Measurements from ENCODE around the gene LY9. TPM values are rescaled to one million over a fixed set of nuclear protein-coding genes. Genes with fewer than 3 reads are reported as not detected.

LY9 gene
- total and polyA plus RNA-seq, 2 of the 13 experiments (the other 11 are each of a cell fraction or from before 2014, with no cell fraction given): not detected

DNA sequence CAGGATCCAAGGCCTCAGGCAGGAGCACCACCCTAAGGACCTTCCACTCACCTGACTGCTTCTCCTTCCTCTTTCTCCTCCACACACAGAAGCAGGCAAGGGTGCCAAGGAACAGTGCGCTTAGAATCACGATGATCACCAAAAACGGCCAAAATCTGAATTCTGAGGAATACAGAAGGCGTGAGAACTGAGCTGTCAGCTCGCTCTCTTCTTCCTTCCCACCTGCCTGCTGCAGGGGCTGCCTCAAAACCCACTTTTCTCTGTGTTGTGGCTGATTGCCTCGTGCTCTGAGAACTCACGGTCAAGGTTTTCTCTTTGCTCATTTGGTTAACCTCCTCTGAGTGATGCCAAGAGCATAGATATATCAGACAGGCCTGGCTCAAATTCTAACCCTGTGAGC, 42.9 kb downstream of the LY9 start (continued):
- TF ChIP-seq DR1 (CRISPR knock-in tag; IDR thresholded peaks at IDR 0.05): no peak
- TF ChIP-seq ZNF891 (CRISPR knock-in tag; IDR thresholded peaks at IDR 0.05): no peak

DNA sequence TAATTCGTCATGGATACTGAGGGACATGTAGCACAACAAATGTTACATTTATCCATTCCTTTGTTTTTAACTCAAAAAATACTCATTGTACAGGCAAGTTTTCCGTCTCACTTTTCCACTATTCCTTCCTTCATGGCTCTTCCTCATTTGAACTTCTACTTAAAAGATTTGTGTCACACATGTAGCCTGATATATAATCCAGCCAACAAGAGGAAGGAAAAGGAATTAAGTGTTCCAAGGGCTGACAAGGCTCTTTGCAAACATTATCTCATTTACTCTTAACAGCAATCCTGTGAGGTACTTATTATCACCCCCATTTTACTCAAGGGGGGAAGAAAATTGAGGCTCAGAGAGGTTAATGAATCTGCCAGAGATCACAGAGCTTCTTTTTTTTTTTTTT, 43.8 kb downstream of the LY9 start:
- BruUV-seq (replicated peaks): no TSS peak
- no peaks in the 10 kb centered on the region for H3K9me3 ChIP-seq (ENCODE audit: low read length)
- ChIA-PET CTCF (ENCODE audit: low intra/inter-chr PET ratio, low total read pairs) (no interaction called here), POLR2A (no interaction called here)
- no peaks in the 10 kb centered on the region for H3K79me2 ChIP-seq (ENCODE audit: insufficient read depth, low read length)
- no peaks in the 10 kb centered on the region; a peak in 2 of 5 replicates for H3K27me3 ChIP-seq (ENCODE audit: control insufficient read depth in 1 of 2, insufficient read depth in 2 of 2, low read length in 2 of 2)
- H3K27ac ChIP-seq (ENCODE audit: extremely low read length, insufficient read depth, low read length): no peak overlapping the region
- DNase-seq (ENCODE audit: low spot score): no peak
- WGBS (ENCODE audit: low lambda C conversion rate): 36% methylated on average over 2 of the region's 2 CpGs
- no peaks in the 10 kb centered on the region for H3K4me1 ChIP-seq (ENCODE audit: insufficient read depth, low read length)
- H2AFZ ChIP-seq (ENCODE audit: low read length): no peak overlapping the region
- no peaks in the 10 kb centered on the region for H4K20me1 ChIP-seq (ENCODE audit: insufficient read depth, low read length)
- H3K4me2 ChIP-seq (ENCODE audit: low read depth, low read length): no peak overlapping the region
- no peak overlapping the region for H3K9ac ChIP-seq (ENCODE audit: insufficient read depth, low read depth, low read length)
- no peak for ATAC-seq
- no peak for FAIRE-seq
- no peaks in the 10 kb centered on the region for H3K36me3 ChIP-seq (replicated peaks in 1 of 2; ENCODE audit: control insufficient read depth in 1 of 2, insufficient read depth in 2 of 2, low read length in 2 of 2)
- in situ Hi-C loops (cut with HindIII; ENCODE audit: extremely low pct_ligation_motif_present, low pct_unique_long_range_greater_than_20kb) (loop anchor here (5.0 to 10.0 kb wide), 2 partner anchors 45 to 113 kb away; partner anchors contain the start of genes ITLN1 and ITLN2), intact Hi-C loops (cut with micrococcal nuclease; ENCODE audit: unreplicated experiment) (no loop called here)
- no peak overlapping the region for H3K4me3 ChIP-seq (replicated peaks in 1 of 3; ENCODE audit: insufficient read depth in 1 of 3, low read depth in 2 of 3, low read length in 3 of 3)
- TF ChIP-seq, protein P1, sequence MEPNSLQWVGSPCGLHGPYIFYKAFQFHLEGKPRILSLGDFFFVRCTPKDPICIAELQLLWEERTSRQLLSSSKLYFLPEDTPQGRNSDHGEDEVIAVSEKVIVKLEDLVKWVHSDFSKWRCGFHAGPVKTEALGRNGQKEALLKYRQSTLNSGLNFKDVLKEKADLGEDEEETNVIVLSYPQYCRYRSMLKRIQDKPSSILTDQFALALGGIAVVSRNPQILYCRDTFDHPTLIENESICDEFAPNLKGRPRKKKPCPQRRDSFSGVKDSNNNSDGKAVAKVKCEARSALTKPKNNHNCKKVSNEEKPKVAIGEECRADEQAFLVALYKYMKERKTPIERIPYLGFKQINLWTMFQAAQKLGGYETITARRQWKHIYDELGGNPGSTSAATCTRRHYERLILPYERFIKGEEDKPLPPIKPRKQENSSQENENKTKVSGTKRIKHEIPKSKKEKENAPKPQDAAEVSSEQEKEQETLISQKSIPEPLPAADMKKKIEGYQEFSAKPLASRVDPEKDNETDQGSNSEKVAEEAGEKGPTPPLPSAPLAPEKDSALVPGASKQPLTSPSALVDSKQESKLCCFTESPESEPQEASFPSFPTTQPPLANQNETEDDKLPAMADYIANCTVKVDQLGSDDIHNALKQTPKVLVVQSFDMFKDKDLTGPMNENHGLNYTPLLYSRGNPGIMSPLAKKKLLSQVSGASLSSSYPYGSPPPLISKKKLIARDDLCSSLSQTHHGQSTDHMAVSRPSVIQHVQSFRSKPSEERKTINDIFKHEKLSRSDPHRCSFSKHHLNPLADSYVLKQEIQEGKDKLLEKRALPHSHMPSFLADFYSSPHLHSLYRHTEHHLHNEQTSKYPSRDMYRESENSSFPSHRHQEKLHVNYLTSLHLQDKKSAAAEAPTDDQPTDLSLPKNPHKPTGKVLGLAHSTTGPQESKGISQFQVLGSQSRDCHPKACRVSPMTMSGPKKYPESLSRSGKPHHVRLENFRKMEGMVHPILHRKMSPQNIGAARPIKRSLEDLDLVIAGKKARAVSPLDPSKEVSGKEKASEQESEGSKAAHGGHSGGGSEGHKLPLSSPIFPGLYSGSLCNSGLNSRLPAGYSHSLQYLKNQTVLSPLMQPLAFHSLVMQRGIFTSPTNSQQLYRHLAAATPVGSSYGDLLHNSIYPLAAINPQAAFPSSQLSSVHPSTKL (CRISPR knock-in tag; IDR thresholded peaks at IDR 0.05): no peak
- TF ChIP-seq PITX1 (CRISPR knock-in tag; IDR thresholded peaks at IDR 0.05): no peak
- TF ChIP-seq, protein P2, sequence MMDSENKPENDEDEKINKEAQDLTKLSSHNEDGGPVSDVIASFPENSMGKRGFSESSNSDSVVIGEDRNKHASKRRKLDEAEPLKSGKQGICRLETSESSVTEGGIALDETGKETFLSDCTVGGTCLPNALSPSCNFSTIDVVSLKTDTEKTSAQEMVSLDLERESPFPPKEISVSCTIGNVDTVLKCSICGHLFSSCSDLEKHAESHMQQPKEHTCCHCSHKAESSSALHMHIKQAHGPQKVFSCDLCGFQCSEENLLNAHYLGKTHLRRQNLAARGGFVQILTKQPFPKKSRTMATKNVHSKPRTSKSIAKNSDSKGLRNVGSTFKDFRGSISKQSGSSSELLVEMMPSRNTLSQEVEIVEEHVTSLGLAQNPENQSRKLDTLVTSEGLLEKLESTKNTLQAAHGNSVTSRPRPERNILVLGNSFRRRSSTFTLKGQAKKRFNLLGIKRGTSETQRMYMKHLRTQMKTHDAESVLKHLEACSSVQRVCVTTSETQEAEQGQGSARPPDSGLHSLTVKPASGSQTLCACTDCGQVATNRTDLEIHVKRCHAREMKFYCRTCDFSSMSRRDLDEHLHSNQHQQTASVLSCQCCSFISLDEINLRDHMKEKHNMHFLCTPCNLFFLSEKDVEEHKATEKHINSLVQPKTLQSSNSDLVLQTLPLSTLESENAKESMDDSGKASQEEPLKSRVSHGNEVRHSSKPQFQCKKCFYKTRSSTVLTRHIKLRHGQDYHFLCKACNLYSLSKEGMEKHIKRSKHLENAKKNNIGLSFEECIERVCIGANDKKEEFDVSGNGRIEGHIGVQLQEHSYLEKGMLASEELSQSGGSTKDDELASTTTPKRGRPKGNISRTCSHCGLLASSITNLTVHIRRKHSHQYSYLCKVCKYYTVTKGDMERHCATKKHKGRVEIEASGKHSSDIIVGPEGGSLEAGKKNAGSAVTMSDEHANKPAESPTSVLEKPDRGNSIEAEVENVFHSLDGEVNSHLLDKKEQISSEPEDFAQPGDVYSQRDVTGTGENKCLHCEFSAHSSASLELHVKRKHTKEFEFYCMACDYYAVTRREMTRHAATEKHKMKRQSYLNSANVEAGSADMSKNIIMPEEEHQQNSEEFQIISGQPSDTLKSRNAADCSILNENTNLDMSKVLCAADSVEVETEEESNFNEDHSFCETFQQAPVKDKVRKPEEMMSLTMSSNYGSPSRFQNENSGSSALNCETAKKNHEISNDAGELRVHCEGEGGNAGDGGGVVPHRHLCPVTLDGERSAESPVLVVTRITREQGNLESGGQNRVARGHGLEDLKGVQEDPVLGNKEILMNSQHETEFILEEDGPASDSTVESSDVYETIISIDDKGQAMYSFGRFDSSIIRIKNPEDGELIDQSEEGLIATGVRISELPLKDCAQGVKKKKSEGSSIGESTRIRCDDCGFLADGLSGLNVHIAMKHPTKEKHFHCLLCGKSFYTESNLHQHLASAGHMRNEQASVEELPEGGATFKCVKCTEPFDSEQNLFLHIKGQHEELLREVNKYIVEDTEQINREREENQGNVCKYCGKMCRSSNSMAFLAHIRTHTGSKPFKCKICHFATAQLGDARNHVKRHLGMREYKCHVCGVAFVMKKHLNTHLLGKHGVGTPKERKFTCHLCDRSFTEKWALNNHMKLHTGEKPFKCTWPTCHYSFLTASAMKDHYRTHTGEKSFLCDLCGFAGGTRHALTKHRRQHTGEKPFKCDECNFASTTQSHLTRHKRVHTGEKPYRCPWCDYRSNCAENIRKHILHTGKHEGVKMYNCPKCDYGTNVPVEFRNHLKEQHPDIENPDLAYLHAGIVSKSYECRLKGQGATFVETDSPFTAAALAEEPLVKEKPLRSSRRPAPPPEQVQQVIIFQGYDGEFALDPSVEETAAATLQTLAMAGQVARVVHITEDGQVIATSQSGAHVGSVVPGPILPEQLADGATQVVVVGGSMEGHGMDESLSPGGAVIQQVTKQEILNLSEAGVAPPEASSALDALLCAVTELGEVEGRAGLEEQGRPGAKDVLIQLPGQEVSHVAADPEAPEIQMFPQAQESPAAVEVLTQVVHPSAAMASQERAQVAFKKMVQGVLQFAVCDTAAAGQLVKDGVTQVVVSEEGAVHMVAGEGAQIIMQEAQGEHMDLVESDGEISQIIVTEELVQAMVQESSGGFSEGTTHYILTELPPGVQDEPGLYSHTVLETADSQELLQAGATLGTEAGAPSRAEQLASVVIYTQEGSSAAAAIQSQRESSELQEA (CRISPR knock-in tag; IDR thresholded peaks at IDR 0.05; ENCODE audit: not compliant biosample characterization): no peak
- TF ChIP-seq, protein P3, sequence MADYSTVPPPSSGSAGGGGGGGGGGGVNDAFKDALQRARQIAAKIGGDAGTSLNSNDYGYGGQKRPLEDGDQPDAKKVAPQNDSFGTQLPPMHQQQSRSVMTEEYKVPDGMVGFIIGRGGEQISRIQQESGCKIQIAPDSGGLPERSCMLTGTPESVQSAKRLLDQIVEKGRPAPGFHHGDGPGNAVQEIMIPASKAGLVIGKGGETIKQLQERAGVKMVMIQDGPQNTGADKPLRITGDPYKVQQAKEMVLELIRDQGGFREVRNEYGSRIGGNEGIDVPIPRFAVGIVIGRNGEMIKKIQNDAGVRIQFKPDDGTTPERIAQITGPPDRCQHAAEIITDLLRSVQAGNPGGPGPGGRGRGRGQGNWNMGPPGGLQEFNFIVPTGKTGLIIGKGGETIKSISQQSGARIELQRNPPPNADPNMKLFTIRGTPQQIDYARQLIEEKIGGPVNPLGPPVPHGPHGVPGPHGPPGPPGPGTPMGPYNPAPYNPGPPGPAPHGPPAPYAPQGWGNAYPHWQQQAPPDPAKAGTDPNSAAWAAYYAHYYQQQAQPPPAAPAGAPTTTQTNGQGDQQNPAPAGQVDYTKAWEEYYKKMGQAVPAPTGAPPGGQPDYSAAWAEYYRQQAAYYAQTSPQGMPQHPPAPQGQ (CRISPR knock-in tag; IDR thresholded peaks at IDR 0.05; ENCODE audit: borderline replicate concordance): no peak
- TF ChIP-seq, protein P4, sequence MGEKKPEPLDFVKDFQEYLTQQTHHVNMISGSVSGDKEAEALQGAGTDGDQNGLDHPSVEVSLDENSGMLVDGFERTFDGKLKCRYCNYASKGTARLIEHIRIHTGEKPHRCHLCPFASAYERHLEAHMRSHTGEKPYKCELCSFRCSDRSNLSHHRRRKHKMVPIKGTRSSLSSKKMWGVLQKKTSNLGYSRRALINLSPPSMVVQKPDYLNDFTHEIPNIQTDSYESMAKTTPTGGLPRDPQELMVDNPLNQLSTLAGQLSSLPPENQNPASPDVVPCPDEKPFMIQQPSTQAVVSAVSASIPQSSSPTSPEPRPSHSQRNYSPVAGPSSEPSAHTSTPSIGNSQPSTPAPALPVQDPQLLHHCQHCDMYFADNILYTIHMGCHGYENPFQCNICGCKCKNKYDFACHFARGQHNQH (CRISPR knock-in tag; IDR thresholded peaks at IDR 0.05): no peak

Measured in HepG2 (cell line).